GM12892 (cell line): ENCODE measurements around the gene TOR4A.
A peak's percentile ranks its signal among the peaks of the same experiment; 100 is the strongest.

Experiments
- DNase-seq: peaks from one replicate; pipeline ENCODE4 v3.0.0; 2011; ENCODE audit not compliant: insufficient read length
- FAIRE-seq: peaks from 2 replicates; lab custom pipeline; 2011; peaks lifted over from hg19 to GRCh38; lab: Jason Lieb, UNC
- POLR2A ChIP-seq: IDR thresholded peaks from 2 replicates; pipeline ENCODE4 v1.6.1; 2011; ENCODE audit warnings: low read depth, low read length, control low read depth
- POLR2AphosphoS5 ChIP-seq: IDR thresholded peaks from 2 replicates; pipeline ENCODE4 v1.6.1; 2011; ENCODE audit warnings: low read depth, low read length, control low read depth
- TAF1 ChIP-seq: IDR thresholded peaks from 2 replicates; pipeline ENCODE4 v1.6.1; 2011; ENCODE audit warnings: low read depth, mild to moderate bottlenecking, control low read depth, low read length, borderline replicate concordance

Gene TOR4A

DNA sequence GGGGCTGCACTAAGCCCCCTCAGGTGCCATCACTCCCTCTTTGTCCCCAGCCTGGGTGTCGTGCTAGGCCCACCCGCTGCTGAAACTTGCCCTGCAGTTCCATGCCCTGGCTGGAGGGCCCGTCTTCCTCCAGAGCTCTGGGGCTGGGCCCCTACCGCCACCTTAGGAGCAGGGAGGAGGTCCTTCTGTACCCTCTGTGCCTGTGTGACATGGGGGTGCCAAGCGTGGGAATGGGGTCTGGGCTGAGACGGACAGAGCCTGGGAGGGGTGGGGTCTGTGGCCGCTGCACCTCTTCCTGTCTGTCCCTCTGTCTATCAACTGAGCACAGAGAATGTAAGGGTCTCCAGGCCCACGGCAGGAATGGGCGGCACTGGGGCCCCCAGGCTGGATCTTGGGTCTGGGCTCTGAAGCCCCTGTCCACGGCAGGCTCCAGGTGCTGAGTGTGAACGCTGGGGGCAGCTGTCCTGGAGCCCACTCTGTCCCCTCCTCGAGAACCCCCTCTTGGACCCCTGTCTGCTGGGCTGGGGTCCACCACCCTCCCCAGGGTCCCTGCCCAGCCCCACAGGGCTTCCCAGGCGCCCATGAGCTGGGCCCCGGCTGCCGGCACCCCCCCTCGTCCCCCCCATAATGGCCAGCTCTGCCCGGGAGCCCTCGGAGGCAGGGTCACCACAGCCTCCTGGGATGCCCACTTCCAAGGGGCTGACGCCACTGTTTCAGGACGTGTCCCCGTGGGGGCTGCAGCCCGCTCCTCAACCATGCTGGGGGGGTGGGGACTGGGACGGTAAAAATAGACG is 40.4 kb downstream of the TOR4A start:
- TF ChIP-seq TAF1 (no peak), POLR2AphosphoS5 (no peak), POLR2A (no peak)
- FAIRE-seq, result no peak
- DNase-seq, result no peak

DNA sequence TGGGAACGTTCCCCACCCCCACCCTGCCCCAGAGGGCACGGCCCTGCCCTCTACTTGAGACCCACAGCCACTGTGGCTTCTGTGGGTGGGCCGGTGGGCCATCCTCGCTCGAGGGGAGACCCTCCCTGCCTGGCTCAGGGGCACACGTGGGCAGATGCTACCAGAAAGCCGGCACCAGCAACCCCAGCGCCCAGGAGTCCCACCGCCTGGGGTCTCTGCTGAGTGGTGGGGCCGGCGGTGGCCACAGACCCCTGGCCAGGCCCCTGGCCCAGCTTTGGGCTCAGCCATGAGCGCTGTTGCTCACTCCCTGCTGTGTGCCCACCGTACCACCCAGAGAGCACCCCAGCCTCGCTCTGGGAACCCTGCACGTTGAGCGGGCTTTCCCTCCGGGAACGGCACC is 41.1 kb downstream of the TOR4A start:
- no peak for DNase-seq
- FAIRE-seq, result no peak

GRCh38 chr9:137319011-137319738 is 41.6 kb downstream of the TOR4A start:
- no peak for TF ChIP-seq POLR2AphosphoS5
- no peak for TF ChIP-seq TAF1
- no peak for TF ChIP-seq POLR2A
- peak; percentile 24 for DNase-seq
- no peak for FAIRE-seq

More for the DNA sequence above, 41.1 kb downstream of the TOR4A start:
- no peak for TF ChIP-seq POLR2AphosphoS5
- TF ChIP-seq POLR2A, result no peak
- TF ChIP-seq TAF1, result no peak

GRCh38 chr9:137319739-137320551 is 42.4 kb downstream of the TOR4A start:
- DNase-seq (no peak), FAIRE-seq (no peak)
- TF ChIP-seq POLR2A (no peak), POLR2AphosphoS5 (no peak), TAF1 (no peak)

GRCh38 chr9:137320555-137321384 is 43.2 kb downstream of the TOR4A start:
- TF ChIP-seq POLR2AphosphoS5 (no peak), TAF1 (no peak), POLR2A (no peak)
- DNase-seq (peak; percentile 40), FAIRE-seq (no peak)

- no peak for TF ChIP-seq TAF1
- TF ChIP-seq POLR2A, result no peak
- TF ChIP-seq POLR2AphosphoS5, result no peak
- DNase-seq, result no peak
- FAIRE-seq, result no peak
Observed at GRCh38 chr9:137321726-137322361, 44.3 kb downstream of the TOR4A start.

GRCh38 chr9:137323531-137324331 is 46.2 kb downstream of the TOR4A start:
- TF ChIP-seq POLR2AphosphoS5 (no peak), POLR2A (no peak), TAF1 (no peak)
- no peak for DNase-seq

DNA sequence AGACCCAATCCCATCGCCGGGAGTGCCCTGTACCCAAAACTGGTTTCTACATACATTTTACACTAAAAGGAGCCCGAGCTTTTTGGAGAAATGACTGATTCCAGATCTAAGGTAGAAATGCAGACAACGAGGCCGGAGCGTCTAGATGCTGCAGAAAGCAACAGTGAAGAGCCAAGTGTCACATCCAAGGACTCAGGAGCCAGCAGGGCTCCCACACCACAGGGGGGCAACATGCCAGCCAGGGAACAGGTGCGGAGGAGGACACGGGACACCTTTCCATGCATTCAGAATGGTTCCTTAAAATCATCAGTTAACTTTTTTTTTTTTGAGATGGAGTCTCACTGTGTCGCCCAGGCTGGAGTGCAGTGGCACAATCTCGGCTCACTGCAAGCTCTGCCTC is 47.6 kb downstream of the TOR4A start:
- DNase-seq (no peak), FAIRE-seq (no peak)
- TF ChIP-seq POLR2A (no peak), TAF1 (no peak), POLR2AphosphoS5 (no peak)

More at GRCh38 chr9:137323531-137324331, 46.2 kb downstream of the TOR4A start:
- FAIRE-seq, result no peak

GRCh38 chr9:137325799-137326198 is 48.3 kb downstream of the TOR4A start:
- DNase-seq (no peak), FAIRE-seq (no peak)
- no peak for TF ChIP-seq TAF1
- TF ChIP-seq POLR2A, result no peak
- TF ChIP-seq POLR2AphosphoS5, result no peak
